T-helper 22 cell (primary cell): Measurements from ENCODE around the gene MANBA.

Experiments
- DNase-seq: peaks from one replicate; pipeline ENCODE4 v3.0.0-alpha.2; 2020; ENCODE audit warnings: low read depth

MANBA gene

DNA sequence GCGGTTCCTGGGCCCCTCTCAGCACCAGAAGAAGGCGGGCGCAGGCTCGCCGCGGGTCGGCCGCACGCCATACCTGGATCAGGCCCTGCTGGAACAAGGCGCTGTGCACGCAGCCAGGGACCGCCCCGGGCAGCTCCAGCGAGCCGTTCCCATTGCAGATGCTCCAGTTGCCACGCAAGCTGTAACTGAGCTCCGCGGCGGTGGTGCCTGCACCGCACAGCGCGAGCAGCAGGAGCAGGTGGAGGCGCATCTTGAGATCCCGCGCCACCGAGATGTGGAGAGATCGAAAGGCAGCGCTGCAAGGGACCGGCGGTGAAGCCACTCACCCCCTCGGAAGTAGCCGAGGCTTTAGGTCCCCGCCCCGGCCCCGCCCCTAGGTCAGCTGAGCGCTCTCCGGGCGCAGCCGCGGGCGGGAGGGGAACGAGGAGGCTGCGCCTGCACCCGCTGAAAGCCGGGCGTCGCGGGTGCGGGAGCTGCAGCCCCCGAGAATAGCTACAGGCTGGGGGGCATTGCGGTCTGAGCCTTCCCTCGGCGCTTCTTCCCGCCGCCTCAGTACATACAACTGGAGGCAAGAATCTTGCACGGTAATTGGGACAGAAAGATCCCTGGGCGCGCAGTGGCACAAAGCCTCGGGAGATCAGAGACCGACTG lies at the start of gene MANBA:
Gene MANBA (minus strand): TSS at position 324 of the 651 bp plus-strand sequence. CDS start 74 bp downstream, at position 250.
- peak; percentile 74 for DNase-seq

DNA sequence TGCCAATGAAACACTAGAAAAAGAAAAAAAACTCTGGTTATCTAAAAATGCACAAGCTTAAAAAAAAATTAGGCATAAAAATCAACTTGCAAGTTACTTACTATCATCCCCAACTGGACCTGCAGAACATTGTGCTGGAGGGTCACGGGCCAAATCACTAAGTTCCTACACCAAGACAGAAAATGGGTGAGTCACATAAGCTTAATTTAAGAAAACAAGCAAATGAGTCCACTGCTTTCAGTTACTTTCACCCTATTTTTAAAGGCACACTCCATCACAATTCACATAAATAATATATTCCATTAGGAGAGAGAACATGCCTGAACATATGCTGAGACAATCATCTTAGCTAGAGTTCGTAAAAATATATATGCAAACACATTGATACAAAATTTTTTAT lies 48.9 kb upstream of the MANBA start:
- no peak for DNase-seq

DNA sequence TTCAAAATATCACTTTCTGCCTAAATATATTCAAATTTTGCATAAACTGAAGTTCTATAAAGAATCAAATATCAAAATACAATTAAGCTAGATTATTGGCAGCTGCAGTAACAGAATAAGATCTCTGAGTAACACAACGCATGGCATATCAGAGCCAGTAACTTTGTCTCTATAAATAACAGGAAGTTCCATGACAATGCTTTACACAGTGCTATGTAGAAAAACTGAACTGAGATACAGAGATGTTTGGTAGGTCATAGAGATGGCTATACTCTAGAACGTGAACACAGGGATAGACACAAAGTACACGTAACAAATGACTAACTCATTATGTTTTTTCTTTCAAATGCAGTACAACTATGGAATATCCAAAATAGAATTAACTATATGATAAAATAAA lies 48.4 kb upstream of the MANBA start:
- DNase-seq: no peak

DNA sequence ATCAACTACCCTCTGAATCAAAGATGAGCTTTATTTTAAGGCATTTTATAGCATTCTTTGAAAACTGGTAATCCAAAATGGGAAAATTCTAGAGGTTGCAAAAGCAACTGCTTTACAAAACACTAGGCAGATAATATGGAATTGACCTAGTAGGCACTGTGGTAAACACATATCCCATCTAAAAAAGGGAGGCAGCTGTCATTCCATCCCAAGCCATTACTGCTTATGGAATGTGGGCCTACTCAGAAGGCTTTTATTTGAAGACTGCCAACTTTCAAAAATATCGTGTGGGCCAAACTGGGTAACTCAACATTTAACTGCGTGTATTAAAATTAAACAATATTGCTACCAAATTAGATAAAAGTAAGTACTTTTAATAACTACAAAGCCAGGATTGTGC lies 47.2 kb upstream of the MANBA start:
- no peak for DNase-seq

DNA sequence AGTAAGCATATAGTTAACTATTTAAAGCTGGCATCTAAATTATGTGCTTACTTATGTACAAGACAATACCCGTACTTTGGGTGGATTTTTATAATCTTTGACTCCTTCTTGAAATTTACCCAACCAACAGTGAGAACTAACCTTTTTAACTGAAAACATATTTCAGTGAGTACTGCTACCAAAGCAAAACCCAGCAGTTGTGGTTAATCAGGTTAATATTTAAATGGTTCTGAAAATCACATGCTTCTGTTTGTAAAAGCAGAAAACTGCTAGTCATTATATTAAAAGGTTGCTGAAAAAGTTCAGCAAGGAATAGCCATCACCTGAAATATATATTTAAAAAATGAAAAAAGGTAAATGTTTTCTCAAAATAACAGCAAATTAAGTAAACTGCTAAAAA lies 46.6 kb upstream of the MANBA start:
- no peak for DNase-seq

DNA sequence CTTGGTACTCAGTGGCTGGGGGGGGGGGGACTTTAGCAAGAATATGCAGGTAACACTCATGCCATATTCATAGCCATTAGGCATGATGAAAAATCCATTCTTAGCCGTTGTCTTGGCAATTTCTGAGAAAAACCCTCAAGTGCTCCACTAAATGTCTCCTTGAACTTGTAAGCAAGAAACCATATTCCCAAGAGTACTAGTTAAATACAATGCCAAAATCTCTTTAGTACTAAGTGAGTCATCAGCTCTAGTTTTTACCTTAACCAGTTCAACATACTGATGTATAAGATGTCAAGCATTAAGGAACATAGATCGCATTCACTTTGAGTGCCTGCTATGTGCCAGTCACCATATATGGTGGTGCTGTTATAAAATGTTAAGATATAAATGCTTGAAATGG lies 39.0 kb upstream of the MANBA start:
- DNase-seq: no peak

DNA sequence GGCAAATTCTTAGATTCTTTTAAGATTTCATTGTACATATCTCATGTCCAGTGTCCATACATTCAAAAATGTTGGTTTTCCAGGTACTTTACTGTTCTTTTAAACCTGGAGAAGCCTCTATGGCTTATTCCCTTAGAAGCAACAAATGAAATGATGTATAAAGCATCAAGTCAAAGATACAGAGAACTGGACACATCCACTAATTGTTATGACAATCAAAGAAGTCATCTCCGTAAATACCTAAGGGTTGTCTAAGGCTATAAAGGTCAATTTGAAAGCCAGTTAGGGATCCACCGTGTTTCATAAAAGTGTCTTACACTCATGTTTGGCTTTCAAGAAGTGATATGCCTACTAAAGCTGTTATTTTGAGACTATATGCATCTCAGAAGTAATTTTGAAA lies 34.2 kb upstream of the MANBA start:
- DNase-seq: no peak

DNA sequence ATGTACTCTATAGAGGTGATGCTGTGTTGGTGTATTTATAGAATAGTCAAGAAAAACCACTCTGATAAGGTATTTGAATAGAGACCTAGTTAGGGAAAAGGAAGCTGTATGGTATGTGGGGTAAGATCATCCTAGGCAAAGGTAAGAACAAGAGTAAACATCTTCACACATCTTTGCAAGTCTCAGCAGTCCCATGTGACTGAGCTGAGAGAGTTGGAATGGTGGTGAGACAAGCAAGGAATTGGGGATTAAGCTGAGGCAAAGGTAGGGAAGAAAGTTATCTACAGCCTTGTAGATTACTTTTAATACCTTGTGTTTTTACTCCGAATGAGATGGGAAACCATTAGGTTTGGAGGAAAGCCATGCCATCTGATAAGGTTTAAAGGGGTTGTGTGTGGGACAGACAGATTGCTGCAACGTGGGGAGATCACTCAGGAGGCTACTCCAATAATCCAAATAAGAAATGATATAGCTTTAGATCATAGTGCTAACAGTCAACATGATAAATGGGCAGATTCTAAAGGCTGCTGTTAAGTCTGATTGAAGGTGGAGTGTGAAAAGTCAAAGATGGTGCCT lies 31.7 kb upstream of the MANBA start:
- no peak for DNase-seq

DNA sequence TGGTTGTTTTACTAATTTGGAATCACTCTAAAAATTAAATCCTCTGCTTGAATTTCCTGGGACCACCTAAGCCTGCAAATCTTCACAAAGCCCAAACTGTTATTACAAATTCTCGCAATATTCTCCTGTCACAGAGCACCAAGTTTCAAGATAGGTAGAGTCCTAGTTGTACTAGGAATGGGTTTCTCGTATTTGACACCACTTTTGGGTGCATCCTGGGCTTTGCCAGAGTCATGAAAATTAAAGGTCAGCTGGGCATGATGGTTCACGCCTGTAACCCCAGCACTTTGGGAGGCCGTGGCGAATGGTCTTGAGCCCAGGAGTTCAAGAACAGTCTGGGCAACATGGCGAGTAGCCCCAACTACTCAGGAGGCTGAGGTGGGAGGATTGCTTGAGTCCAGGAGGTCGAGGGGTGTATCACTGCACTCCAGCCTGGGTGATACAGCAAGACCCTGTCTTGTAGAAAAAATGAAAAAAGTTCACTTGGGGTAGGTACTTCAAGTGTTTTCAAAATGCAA lies 30.6 kb upstream of the MANBA start:
- no peak for DNase-seq

DNA sequence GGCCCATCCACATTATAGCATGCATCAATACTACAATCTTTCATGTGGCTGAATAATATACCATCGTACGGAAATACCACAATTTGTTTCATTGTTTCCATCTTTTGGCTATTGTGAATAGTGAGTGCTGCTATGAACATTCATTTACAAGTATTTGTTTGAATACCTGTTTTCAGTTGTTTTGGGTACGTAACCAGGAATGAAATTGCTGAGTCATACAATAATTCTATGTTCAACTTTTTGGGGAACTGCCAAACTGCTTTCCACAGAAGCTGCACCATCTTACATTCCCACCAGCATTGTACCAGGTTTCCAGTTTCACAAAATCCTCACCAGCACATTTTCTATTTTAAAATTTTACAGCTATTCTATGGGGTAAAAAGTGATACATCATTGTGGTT lies 28.5 kb upstream of the MANBA start:
- no peak for DNase-seq

DNA sequence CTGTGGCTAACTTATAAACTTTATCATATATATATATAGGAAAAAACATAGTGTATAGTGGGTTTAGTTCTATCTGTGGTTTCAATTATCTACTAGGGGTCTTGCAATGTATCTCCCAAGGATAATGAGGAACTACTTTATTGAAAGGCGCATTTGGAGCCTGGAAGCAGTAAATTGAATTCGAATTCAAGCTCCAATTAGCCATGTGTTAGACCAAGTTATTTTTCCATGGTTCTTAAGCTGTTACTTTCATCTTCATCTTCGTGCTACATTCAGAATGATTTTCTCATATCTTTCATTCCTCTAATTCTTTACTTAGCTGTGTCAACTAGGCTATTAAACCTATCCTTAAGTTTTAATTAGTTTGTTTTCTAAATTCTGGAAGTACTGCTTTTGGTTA lies 27.2 kb upstream of the MANBA start:
- no peak for DNase-seq

DNA sequence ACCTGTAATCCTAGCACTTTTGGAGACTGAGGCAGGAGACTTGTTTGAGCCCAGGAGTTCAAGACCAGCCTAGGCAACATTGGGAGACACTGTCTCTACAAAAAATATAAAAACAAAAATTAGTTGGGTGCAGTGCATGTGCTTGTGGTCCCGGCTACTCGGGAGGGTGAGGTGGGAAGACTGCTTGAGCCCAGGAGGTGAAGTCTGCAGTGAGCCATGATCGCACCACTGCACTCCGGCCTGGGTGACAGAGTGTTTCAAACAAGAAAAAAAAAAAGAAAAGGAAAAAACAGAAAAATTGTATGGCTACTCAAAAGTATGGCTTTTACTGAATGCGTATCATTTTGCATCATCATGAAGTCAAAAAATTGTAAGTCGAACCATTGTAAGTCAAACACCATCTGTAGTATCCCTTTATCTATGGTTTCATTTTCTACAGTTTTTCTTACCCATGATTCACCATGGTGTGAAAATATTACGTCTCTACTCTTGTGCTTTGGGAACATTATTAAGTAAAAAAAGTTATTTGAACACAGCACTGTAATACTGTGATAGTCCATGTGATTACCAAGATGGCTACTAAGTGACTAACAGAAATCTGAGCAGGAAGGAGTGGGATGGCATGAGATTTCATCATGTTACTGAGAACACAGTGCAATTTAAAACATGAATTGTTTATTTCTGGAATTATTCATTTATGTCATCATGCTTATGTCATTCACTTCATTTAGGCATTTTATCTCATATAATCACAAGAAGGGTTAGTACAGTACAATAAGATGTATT lies 26.5 kb upstream of the MANBA start:
- no peak for DNase-seq

DNA sequence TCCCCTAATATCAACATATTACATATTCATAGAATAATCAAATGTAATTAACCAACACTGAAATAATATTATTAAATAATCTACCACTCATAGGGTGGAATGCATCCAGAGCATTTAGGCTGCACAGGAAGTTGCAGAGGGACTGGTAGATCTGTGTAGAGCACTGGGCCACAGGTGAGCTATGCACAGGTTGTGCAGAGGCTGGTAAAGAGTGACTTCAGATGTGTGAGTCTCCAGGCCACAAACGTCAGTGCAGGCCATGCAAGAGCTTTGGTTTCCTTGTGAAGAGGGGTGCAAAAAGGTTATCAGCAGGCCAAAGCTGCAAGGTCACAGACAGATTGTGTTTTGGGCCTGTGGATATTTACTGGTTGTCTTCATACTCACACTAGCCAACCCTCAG lies 25.5 kb upstream of the MANBA start:
- no peak for DNase-seq

DNA sequence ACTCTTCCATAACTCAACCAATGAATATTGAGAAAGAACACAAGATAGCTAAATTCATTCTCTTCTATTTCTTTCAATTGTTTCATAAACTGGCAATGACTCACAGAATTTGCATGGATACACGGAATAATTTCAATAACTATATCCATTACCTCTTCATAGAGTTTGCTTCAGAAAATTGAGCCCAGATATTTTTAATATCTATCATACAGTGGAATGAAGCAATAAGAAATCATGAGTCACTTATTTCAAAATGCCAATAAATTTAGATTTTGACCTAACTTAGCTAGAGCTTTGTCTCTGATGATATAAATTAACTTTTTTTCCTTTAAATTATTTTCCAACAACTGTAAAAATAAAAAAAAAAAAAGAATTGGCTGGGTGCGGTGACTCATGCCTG lies 22.2 kb upstream of the MANBA start:
- DNase-seq: no peak

DNA sequence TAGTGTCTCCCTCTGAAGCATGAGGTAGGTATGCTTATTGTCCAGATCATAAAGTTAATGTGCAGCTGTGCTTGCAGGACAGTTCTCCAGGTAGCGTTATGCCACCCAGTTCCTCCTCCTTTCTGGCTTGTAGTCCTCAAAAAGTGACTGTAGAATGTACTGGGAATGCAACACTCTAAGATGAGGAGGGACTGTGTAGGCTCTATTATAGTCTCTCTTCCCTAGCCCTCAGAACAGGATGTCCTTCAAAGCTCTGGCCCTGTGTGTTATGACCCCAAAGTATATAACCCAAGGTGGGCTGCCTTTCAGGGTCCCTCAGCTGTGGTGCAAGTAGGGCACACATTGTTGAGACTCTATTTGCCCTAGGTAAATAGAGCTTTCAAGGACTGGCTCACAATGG lies 20.8 kb upstream of the MANBA start:
- DNase-seq: no peak

DNA sequence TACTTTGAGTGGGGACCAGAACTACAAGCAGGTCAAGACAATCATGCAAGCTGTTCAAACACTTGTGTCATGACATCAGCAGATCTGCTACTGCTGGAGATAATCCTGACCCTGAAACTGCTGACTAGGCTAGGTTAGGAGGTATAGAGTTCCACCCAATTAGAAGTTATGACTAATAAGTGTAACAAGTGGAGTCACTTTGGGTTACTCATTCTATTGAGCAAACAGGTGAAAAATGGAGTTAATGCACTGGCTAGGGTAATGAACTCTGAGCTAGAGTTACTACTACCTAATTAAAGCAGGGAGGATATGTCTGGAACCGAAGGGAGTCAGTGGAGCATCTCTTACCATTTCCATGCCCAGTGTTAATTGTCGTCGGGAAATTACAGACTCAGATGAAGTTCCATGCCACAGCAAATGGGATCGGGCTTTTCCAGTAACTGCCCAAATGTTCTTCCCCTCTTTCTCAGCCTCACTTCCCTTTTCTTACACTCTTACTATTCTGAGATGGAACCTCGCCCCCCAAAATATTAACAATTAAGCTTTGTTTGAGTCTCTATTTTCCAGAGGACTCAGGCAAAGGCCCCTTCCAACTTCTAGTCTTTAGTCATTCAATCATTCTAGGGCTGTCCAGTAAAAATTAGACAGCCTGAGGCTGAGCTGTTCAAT lies 19.8 kb upstream of the MANBA start:
- DNase-seq: no peak

DNA sequence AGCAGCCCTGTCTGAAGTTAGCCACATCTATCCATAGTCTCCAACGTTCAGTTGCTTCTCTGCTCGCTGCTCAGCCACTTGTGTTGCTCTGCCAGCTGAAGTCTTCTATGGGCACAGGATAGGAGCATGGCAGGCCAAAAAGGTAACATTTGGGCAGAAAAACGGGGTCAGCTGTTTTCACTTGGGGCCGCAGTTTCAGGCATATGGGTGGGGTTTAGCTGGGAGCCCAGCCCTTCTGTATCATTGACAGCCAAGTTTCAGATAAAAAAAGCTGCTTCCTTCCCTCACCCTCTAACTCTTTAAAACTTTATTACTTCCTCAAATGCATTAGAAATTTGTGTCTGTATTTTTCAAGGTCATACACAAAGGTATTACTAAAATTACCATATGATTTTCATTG lies 18.4 kb upstream of the MANBA start:
- DNase-seq: no peak

DNA sequence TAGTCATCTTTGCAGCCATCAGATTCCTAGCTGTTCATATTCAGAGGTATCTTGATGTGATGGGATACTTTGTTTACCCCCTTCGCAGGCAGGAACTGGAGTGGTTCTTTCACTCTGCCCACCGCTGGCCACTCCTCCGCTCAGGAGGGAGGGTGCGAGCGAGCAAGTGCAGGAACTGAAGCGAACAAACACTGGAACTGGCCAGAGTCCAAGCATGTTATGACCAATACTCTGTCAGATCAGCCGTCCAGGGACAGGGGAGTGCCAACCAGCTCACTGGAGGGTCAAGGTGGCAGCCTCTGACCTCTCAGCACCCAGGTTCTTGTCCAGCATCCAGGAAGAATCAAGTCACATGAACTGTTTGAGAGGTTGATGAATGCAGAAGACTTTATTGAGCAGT lies 18.0 kb upstream of the MANBA start:
- no peak for DNase-seq

DNA sequence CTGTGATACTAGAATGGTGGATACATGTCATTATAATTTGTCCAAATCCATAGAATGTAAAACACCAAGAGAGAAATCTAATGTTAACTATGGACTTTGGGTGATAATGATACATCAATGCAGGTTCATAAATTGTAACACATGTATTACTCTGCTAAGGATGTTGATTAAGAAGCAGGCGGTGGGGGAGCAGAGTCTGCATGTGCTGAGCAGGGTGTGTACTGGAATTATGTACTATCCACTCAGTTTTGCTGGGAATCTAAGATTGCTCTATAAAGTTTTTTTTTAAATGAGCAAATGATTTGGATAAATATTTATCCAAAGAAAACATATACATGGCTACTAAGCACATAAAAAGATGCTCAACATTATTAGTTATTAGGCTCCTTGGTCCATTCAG lies 15.0 kb upstream of the MANBA start:
- DNase-seq: no peak

DNA sequence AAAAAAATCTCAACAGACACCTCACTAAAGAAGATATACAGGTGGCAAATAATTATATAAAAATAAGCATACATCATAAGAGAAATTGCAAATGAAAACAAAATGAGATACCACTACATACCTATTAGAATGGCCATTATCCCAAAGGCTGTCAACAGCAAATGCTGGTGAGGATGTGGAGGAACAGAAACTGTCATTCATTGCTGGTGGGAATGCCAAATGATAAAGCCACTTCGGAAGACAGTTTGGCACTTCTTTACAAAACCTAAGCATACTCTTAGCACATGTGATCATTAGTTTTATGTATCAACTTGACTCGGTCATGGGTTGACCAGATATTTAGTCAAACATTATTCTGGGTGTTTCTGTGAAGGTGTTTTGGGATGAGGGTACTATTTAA lies 13.5 kb upstream of the MANBA start:
- no peak for DNase-seq

DNA sequence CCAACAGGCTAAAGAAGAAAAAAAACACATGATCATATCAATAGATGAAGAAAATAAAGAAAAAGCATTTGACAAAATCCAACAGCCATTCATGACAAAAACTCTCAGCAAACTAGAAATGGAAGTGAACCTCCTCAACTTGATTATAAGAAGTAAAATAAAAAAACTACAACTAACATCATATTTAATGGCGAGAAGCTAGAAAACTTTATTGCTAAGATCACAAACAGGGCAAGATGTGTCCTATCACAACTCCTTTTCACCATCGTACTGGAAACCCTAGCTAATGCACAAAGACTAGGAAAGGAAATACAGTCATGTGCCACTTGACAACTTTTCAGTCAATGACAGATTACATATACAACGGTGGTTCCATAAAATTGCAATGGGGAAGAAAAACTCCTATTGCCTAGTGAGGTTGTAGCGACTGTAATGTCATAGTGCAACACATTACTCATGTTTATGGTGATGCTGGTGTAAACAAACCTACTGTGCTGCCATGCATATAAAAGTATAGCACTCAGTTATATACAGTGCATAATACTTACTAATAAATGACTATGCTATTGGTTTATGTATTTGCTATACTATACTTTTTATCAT lies 12.1 kb upstream of the MANBA start:
- no peak for DNase-seq

DNA sequence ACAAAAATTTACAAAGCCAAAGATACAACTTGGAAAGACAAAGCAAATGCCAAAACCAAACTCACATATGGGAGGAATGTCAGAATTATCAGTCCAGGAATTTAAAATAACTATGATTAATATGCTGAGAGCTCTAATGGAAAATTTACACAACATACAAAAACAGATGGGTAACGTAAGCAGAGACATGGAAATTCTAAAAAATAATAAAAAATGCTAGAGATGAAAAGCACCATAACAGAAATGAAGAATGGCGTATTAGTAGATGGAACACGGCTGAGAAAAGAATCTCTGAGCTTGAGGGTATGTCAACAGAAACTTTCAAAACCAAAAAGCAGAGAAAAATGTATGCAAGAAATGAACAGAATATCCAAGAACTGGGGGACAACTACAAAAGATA lies 4.1 kb upstream of the MANBA start:
- DNase-seq: no peak
